Thoracic aorta endothelial cell (primary cell): Measurements from ENCODE around the gene GSTM5. TPM values are rescaled to one million over a fixed set of nuclear protein-coding genes. Genes with fewer than 3 reads are reported as not detected.

Experiments used
- total RNA-seq: library from RNA; depleted of rRNA; stranded (reverse); fragments of >200 nt; gene quantifications from 2 replicates; pipeline ENCODE4 v1.2.3, GENCODE V29; 2012

Gene GSTM5
- 0.40 TPM in 1 of 2 replicates, not detected in the other for total RNA-seq

DNA sequence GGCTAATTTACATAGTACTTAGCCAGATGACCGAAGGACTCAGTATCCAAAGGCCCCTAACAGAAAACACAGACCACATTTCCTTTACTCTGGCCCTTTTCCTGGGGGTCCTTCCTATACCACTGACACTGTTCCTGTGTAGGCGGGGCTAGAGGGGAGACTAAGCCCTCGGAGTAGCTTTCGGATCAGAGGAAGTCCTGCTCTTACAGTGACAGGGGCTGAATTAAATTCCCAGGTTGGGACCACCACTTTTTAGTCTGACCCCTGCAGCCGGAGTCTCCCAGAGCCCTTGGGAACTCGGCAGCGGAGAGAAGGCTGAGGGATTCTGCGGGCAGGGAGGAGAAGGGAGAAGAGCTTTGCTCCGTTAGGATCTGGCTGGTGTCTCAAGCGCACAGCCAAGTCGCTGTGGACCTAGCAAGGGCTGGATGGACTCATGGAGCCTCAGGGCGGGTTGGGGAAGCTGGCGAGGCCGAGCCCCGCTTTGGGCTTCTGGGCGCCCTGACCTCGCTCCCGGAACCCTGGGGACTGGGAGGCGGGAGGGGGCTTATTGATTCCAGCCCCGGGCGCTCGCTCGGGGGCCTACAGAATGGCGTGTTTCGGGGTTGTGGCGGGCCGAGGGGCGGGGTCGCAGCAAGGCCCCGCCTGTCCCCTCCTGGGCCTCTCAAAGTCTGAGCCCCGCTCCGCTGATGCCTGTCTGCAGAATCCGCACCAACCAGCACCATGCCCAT is at the start of gene GSTM5:
GSTM5 (plus strand) TSS at position 659 of the 728 bp plus-strand sequence; CDS start at position 721, 62 bp downstream.

DNA sequence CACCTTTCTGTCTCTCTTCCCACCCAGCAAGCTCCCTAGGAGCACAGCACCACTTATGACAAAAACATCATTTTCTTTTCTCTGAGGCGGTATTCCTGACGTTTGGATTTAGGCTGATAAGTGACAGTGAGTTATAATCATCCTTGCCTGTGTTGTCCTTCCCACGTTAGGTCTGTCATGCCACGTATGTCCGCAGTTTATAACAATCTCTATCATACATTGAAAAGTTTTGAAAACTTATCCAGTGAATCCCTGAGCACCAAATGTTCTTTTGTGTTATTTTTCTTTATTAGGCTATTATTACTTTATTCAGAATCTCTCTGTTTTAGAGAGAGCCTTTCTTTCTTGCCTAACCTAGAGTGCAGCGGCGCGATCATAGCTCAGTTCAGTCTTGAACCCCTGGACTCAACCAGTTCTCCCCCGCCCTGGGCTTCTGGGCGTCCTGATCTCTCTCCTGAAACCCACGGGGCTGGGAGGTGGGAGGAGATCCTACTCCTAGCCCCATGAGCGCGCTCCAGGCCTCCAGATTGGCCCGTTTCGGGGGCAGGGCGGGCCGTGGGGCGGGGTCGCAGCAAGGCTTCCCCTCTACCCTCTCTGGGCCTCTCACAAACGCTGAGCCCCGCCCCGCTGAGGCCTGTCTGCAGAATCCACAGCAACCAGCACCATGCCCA is 44.5 kb upstream of the GSTM5 start, which contains the start of gene GSTM2:
GSTM2 (plus strand) TSS at position 606 of the 671 bp plus-strand sequence; CDS start at position 665, 59 bp downstream.

DNA sequence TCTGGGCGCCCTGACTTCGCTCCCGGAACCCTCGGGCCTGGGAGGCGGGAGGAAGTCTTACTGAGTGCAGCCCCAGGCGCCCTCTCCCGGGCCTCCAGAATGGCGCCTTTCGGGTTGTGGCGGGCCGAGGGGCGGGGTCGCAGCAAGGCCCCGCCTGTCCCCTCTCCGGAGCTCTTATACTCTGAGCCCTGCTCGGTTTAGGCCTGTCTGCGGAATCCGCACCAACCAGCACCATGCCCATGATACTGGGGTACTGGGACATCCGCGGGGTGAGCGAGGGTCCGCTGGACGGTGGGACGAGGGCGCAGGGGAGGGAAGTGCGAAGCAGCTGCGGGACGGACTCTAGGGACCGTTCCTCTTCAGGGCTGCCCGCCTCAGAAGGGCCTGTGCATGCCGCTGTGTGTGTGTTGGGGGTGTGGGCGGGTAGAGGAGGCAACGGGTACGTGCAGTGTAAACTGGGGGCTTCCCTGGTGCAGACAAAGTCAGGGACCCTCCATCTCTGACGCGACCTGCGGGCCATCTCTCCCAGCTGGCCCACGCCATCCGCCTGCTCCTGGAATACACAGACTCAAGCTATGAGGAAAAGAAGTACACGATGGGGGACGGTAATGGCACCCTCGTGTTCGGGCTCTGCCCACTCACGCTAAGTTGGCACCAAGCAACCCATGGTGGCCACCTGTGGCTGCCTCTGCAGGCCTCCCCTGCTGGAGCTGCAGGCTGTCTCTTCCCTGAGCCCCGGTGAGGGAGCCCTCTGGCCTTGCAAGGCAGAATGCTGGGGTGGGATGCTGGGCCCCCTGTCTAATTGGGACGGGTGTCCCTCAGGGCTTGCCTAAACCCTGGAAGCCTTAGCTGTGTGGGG is 24.2 kb upstream of the GSTM5 start, which contains the start of gene GSTM1:
GSTM1 (plus strand) TSS at position 177 of the 859 bp plus-strand sequence; CDS start at position 234, 57 bp downstream.

DNA sequence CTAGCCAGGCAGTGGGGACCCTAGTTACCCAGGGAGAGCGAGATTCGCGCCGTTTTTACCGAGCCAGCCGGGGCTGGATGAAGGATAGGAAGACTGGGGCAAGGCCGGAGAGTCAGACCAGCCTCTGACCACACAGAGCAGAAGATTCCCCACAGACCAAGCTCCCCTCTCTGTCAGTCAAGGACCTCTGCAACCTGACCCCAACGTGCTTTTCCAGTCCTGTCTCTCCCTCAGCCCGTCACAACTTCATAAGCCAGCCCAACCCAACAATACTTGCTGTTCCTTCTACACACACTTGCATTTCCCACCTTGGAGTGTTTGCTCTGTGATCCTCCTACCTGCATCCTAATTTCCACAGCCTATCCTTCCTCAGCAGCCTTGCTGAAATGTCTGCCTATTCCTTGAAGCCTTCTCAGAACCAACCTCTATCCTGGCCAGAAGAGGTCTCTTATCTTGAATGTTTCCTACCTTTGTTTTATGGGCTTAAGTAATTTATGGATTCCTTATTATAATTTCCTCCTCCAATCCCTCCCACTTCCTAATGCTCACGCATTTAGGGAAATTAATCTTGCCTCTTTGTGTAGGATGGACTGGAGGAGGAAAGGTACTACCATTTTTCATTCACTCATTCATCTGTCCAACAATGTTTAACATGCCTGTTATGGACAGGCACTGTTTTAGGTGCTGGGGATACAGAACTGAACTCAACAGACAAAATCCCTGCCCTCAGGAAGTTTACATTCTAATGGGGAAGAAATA is 28.7 kb downstream of the GSTM5 start, which contains the start of gene GSTM3:
GSTM3 (minus strand) TSS at position 424 of the 759 bp plus-strand sequence. CDS start 751 bp downstream, outside the sequence.

DNA sequence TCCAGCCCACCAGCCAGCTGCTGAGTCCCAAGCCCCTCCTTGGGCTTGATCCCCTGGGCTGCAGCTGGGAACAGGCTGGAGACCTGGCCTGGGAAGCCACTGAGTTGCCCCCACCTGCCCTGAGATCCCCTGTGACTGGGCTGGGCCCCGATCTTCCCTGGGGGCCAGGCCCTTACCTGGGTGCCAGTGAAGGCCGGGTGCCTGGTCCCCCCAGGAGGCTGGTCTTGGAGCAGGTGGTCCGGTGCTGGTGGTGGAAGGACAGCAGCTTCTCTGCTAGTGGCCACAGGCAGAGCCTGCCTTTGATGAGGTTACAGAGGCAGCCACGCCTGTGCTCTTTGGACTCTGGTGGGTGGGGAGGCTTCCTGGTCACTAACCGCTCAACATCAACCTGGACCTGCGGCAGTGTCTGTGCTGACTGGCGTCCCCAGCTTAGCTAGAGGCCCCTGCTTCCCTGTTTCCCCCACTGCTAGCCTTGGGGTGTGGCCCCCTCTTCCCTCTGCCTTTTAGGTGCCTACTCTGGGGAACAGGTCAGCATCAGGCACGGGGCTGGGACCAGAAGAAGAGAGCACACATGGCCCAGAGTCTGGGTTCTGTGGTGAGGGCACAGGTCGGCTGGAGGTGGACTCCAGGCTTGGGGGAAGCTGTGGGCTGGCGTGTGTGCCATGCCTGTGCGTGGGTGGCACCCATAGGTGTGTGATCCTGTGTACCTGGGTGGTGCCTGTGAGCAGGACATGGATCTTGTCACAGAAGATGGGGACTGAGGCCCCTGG is 51.8 kb downstream of the GSTM5 start, which contains the start of gene EPS8L3:
EPS8L3 (minus strand) TSS at position 278 of the 770 bp plus-strand sequence. CDS start 2,174 bp downstream, outside the sequence.

Other genes with a start within 250 kb of the GSTM5 start
- gene SYPL2, start 245.7 kb upstream of the GSTM5 start, total RNA-seq: under 0.01 TPM in 1 of 2 replicates, not detected in the other
- 2.8 and 2.9 TPM in 2 replicates for gene ATXN7L2, start 228.3 kb upstream of the GSTM5 start, total RNA-seq
- gene CYB561D1, start 218.2 kb upstream of the GSTM5 start, total RNA-seq: 4.2 and 5.5 TPM in 2 replicates
- gene AMIGO1, start 202.5 kb upstream of the GSTM5 start, total RNA-seq: 0.79 and 0.80 TPM in 2 replicates
- under 0.01 TPM in 1 of 2 replicates, not detected in the other for gene GPR61, start 172.4 kb upstream of the GSTM5 start, total RNA-seq
- gene GNAI3, start 163.6 kb upstream of the GSTM5 start, total RNA-seq: 26.0 and 27.1 TPM in 2 replicates
- gene GNAT2, start 92.6 kb upstream of the GSTM5 start, total RNA-seq: 0.13 and 0.22 TPM in 2 replicates
- gene AMPD2, start 92.4 kb upstream of the GSTM5 start, total RNA-seq: 47.2 and 50.5 TPM in 2 replicates
- 4.0 and 4.2 TPM in 2 replicates for gene GSTM4, start 56.2 kb upstream of the GSTM5 start, total RNA-seq
- gene GSTM2, start 44.2 kb upstream of the GSTM5 start, total RNA-seq: 4.2 and 4.7 TPM in 2 replicates
- 8.9 and 12.2 TPM in 2 replicates for gene GSTM1, start 24.4 kb upstream of the GSTM5 start, total RNA-seq
- gene GSTM3, start 28.8 kb downstream of the GSTM5 start, total RNA-seq: 22.7 and 43.5 TPM in 2 replicates
- not detected in 2 replicates for gene EPS8L3, start 51.7 kb downstream of the GSTM5 start, total RNA-seq
- 11.4 and 17.7 TPM in 2 replicates for gene CSF1, start 198.6 kb downstream of the GSTM5 start, total RNA-seq